ENCODE data around the gene RNF14.

GRCh38 chr5:141941307-141941706 lies 27.6 kb upstream of the RNF14 start:
- TF ChIP-seq CTCF (IDR thresholded peaks at IDR 0.05) = no peak
- TF ChIP-seq POLR2AphosphoS5 (IDR thresholded peaks at IDR 0.05; ENCODE audit: low read depth, low read length) = no peak; the same call in none of the 2 replicates
